ENCODE results near the gene SEH1L.

DNA sequence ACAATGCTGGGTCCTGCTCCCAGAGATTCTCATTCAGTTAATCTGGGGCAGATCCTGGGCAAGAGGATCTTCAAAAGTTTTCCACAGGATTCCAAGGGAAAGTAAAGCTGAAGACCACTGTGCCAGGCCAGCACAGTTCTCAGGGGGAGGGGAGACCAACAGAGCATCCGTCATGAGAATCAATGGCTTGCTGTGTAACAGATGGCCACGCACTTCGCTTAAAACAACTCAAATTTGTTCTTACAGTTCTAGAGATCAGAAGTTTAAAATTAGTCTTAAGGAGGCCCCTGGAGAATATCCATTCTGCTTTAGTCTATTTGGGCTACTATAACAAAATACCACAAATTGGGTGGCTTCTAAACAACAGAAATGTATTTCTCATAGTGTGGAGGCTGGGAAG, 17.4 kb upstream of the SEH1L start:
- TF ChIP-seq, protein P1, sequence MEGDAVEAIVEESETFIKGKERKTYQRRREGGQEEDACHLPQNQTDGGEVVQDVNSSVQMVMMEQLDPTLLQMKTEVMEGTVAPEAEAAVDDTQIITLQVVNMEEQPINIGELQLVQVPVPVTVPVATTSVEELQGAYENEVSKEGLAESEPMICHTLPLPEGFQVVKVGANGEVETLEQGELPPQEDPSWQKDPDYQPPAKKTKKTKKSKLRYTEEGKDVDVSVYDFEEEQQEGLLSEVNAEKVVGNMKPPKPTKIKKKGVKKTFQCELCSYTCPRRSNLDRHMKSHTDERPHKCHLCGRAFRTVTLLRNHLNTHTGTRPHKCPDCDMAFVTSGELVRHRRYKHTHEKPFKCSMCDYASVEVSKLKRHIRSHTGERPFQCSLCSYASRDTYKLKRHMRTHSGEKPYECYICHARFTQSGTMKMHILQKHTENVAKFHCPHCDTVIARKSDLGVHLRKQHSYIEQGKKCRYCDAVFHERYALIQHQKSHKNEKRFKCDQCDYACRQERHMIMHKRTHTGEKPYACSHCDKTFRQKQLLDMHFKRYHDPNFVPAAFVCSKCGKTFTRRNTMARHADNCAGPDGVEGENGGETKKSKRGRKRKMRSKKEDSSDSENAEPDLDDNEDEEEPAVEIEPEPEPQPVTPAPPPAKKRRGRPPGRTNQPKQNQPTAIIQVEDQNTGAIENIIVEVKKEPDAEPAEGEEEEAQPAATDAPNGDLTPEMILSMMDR (IDR thresholded peaks at IDR 0.05; ENCODE audit: borderline replicate concordance, extremely low read depth, low read length, poor library complexity, severe bottlenecking): no peak
- no peak for TF ChIP-seq EZH2 (IDR thresholded peaks at IDR 0.05; ENCODE audit: borderline replicate concordance, low read depth, low read length, severe bottlenecking)
